Cardiac muscle cell (in vitro differentiated cells and primary cell): Measurements from ENCODE around the gene RC3H2. TPM values are rescaled to one million over a fixed set of nuclear protein-coding genes. Genes with fewer than 3 reads are reported as not detected.

Experiments used
- DNase-seq, 2 donors: peaks; one replicate each; pipeline versions ENCODE4 v3.0.0 to v3.0.0-alpha.2; 2010 to 2017; ENCODE audit warnings: low read depth in 1 of 2, low spot score in 1 of 2
- H3K27ac ChIP-seq: fragments of 200-600 bp; sonication (generic); 2 replicates; pipeline ENCODE4 v1.5.1; 2016
- H3K27me3 ChIP-seq: fragments of 200-600 bp; sonication (generic); 2 replicates; pipeline ENCODE4 v1.6.0; 2016; ENCODE audit warnings: control low read depth
- H3K36me3 ChIP-seq: fragments of 200-600 bp; sonication (generic); 2 replicates; pipeline ENCODE4 v1.5.1; 2016; ENCODE audit warnings: control low read depth
- H3K4me1 ChIP-seq: fragments of 200-600 bp; sonication (generic); 2 replicates; pipeline ENCODE4 v1.8.1; 2017; ENCODE audit warnings: low read depth, mild to moderate bottlenecking, mixed run types
- H3K4me3 ChIP-seq: fragments of 200-600 bp; sonication (generic); 2 replicates; pipeline ENCODE4 v1.5.1; 2016; ENCODE audit warnings: mild to moderate bottlenecking
- H3K9me3 ChIP-seq: fragments of 200-600 bp; sonication (generic); 2 replicates; pipeline ENCODE4 v1.5.1; 2017; ENCODE audit warnings: low read depth, mild to moderate bottlenecking, control low read depth
- CTCF ChIP-seq: IDR thresholded peaks from 2 replicates; pipeline ENCODE4 v1.5.1; 2012; ENCODE audit warnings: low read depth, mild to moderate bottlenecking, low read length
- polyA plus RNA-seq: library from polyadenylated mRNA; unstranded; fragments of >200 nt; fragmentation: Nextera tagmentation; extraction: Ambion mirVana; gene quantifications from 2 replicates; pipeline ENCODE4 v1.2.1, GENCODE V29; 2016
- total RNA-seq: library from RNA; depleted of rRNA; stranded (reverse); fragments of >200 nt; gene quantifications from 2 replicates; pipeline ENCODE4 v1.2.3, GENCODE V29; 2016

Gene RC3H2, protein sequence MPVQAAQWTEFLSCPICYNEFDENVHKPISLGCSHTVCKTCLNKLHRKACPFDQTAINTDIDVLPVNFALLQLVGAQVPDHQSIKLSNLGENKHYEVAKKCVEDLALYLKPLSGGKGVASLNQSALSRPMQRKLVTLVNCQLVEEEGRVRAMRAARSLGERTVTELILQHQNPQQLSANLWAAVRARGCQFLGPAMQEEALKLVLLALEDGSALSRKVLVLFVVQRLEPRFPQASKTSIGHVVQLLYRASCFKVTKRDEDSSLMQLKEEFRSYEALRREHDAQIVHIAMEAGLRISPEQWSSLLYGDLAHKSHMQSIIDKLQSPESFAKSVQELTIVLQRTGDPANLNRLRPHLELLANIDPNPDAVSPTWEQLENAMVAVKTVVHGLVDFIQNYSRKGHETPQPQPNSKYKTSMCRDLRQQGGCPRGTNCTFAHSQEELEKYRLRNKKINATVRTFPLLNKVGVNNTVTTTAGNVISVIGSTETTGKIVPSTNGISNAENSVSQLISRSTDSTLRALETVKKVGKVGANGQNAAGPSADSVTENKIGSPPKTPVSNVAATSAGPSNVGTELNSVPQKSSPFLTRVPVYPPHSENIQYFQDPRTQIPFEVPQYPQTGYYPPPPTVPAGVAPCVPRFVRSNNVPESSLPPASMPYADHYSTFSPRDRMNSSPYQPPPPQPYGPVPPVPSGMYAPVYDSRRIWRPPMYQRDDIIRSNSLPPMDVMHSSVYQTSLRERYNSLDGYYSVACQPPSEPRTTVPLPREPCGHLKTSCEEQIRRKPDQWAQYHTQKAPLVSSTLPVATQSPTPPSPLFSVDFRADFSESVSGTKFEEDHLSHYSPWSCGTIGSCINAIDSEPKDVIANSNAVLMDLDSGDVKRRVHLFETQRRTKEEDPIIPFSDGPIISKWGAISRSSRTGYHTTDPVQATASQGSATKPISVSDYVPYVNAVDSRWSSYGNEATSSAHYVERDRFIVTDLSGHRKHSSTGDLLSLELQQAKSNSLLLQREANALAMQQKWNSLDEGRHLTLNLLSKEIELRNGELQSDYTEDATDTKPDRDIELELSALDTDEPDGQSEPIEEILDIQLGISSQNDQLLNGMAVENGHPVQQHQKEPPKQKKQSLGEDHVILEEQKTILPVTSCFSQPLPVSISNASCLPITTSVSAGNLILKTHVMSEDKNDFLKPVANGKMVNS
- total RNA-seq (48.9 and 57.7 TPM in 2 replicates), polyA plus RNA-seq (31.1 and 37.7 TPM in 2 replicates)

DNA sequence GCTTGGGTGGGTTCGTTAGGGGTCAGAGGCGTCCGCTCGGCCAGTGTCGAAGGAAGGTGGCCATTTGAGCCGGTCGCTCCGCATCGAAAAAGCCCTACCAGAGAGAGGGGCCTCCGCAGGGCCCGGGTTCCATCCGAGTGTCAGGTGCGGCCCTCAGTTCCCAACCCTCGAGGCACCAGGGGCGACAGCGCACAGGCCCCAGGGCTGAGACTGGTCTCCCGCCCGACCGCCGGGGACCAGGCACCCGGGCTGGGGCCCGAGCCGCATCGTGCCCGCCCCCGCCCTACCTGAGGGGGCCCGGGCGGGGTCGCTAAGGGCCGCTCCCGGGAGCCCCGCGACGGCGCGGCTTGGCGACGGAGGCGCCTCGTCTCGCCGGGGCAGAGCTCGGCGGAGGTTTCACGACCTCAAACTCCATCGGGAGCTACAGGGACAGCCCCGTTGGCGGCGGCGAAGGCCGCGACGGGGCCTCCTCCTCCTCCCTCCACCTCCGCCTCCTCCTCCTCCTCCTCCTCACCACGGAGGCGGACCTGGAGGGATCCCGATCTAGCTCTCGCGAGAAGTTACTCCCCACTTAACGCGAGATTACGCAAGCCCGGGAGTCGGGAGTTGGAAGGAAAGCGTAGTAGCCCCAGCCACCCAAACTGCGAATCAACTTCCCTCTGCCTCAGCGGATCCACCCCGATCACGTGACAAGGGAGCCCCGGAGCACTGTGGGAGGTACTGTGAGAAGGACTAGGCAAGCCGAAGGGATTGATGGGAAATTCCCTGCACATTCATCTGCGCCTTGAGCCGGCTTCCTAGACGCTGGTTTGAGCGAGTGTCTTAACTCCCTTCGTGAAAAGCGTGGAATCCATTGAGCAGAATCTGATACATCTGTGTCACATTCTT lies at the start of gene RC3H2:
RC3H2 (minus strand) TSS at position 537 of the 888 bp plus-strand sequence. CDS start 7,850 bp downstream, outside the sequence.
- peak within 1 kb of the TSS; percentile 84 for H3K4me3 ChIP-seq
- H3K4me1 ChIP-seq, result peaks cover 18% of the 10 kb centered on the region
- no peaks in the 10 kb centered on the region for H3K27me3 ChIP-seq
- H3K36me3 ChIP-seq, result peaks cover 1% of the 10 kb centered on the region
- peak; percentile 99 to 100 for DNase-seq
- TF ChIP-seq CTCF, result no peak
- peak within 1 kb of the TSS; percentile 97 for H3K27ac ChIP-seq
- no peaks in the 10 kb centered on the region for H3K9me3 ChIP-seq

GRCh38 chr9:122954253-122954691 lies 49.1 kb upstream of the RC3H2 start:
- no peak for TF ChIP-seq CTCF
- no peak overlapping the region for H3K4me3 ChIP-seq
- peaks cover 3% of the 10 kb centered on the region for H3K36me3 ChIP-seq
- H3K27ac ChIP-seq, result no peak overlapping the region
- H3K27me3 ChIP-seq, result no peaks in the 10 kb centered on the region
- H3K9me3 ChIP-seq, result no peaks in the 10 kb centered on the region
- peak in 1 of 2 donors; percentile 66 for DNase-seq
- peaks cover 11% of the 10 kb centered on the region for H3K4me1 ChIP-seq

DNA sequence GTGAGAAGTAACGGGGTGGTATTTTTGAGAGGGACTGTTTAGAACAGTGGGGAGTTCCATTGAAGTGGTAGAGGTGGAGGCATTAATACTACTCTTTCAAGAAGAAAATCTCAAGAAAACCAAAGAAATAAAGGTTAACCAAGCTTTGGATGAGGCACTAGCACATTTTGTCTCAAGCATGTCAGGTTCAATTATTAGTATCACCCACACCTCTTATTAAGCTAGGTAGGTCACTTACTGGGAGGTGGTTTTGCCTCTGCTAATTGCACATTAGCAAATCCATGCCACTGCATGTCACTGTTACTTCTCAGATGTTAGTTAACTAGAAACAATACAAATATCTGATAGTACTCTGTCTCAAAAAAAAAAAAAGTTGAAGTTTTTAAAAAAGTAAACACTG lies 45.9 kb upstream of the RC3H2 start:
- Histone ChIP-seq H3K4me1 (peaks cover 11% of the 10 kb centered on the region), H3K36me3 (no peaks in the 10 kb centered on the region), H3K9me3 (no peaks in the 10 kb centered on the region), H3K4me3 (no peak overlapping the region), H3K27ac (peak overlapping the region; percentile 68), H3K27me3 (no peaks in the 10 kb centered on the region)
- no peak for DNase-seq
- TF ChIP-seq CTCF, result no peak

DNA sequence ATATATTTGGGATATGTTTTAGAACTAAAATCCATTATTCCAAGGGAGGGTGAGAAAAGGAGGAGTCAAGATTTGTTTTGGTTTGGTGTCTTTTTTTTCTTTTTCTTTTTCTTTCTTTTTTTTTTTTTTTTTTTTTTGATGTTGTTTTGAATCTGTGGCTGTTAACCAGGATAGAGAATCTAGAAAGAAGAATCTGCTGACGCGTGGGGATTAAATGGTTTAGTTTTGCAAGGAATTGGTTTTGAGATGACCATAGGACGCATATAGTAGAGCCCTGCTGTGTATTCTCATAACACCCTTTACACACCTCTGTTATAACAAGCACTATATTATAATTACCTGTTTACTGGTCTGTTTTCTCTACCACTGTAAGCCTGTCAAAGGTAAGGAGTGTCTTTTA lies 45.1 kb upstream of the RC3H2 start:
- DNase-seq, result no peak
- peaks cover 11% of the 10 kb centered on the region for H3K4me1 ChIP-seq
- no peak overlapping the region for H3K4me3 ChIP-seq
- no peaks in the 10 kb centered on the region for H3K36me3 ChIP-seq
- H3K27ac ChIP-seq, result peak overlapping the region; percentile 68
- H3K27me3 ChIP-seq, result no peaks in the 10 kb centered on the region
- no peaks in the 10 kb centered on the region for H3K9me3 ChIP-seq
- TF ChIP-seq CTCF, result no peak
